IPS DF 4.7 (cell line): ENCODE data around the gene TEX14.
"Not testable (repeated sequence)": the region's sequence is repeated elsewhere in the genome, so short reads cannot be mapped to it uniquely, and the experiment has no call there.

Experiments used
- DNase-seq: peaks from one replicate; pipeline ENCODE4 v3.0.0-alpha.2; 2013; ENCODE audit warnings: low spot score; ENCODE audit errors: extremely low read depth

TEX14 gene

GRCh38 chr17:58564971-58565370 lies 126.9 kb downstream of the TEX14 start:
- no peak for DNase-seq

DNA sequence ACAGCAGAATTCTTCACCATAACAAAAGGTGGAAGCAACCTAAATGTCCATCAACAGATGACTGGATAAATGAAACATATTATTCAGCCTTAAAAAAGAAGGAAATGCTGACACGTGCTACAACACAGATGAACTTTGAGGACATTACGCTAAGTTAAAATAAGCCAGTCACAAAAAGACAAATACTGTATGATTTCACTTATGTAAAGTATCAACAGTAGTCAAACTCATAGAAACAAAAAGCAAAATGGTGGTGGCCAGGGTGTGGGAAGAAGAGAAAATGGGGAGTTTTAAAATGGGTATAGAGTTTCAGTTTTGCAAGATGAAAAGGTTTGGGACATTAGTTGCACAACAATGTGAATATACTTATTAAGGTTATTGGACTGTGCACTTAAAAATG lies 127.6 kb downstream of the TEX14 start:
- DNase-seq = no peak

- no peak for DNase-seq
These were observed 131.3 kb downstream of the TEX14 start for GRCh38 chr17:58560511-58560910.

DNA sequence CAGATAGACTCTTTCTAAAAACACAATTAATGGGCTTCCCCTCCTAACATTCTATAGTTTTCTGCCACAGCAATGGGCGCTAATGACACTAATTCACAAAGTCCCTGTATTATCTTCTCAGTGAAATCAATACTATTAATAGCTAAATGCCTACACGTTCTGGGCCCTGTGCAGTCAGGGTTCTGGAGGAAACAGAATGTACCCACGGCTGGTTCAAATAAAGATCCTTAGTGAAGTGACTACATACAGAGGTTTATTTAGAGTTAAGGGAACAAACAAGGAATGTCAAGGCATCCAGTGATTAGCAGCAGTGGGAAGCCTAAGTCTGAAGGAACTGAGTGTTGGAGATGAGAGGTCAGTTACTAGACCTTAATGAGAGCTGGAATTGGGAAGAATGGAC lies 133.9 kb downstream of the TEX14 start:
- no peak for DNase-seq

DNA sequence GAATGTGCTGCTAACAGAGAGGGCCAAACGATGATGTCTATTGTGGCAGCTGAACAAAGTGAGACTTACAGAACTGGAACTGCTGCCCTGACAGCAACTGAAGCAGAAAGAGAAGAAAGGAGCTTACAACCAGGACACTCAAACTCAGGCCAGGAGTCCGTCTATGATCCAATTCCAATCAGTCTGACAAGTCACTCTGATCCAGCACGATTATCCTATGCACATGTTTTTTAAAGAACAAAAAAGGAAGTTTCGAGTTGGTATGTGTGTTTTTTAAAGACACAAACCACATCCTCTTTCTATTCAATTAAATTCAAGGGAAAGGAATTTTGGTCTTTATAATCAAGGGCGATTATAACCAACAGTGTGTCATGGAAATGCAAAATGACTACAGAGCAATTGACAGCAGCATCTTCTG lies 135.0 kb downstream of the TEX14 start:
- no peak for DNase-seq

DNA sequence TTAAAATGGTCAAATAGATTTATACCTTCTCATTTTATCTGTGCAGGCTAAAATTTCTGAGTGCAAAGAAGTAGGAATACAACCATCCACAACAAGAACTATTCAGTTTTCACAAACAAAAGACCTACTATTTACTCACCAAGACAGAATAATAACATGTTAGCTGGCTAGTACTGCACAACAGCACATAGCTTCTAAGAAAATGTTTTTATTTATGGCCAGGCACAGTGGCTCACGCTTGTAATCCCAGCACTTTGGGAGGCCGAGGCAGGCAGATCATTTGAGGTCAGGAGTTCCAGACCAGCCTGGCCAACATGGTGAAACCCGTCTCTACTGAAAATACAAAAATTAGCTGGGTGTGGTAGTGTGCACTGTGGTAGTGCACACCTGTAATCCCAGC lies 136.7 kb downstream of the TEX14 start:
- not testable (repeated sequence) for DNase-seq

DNA sequence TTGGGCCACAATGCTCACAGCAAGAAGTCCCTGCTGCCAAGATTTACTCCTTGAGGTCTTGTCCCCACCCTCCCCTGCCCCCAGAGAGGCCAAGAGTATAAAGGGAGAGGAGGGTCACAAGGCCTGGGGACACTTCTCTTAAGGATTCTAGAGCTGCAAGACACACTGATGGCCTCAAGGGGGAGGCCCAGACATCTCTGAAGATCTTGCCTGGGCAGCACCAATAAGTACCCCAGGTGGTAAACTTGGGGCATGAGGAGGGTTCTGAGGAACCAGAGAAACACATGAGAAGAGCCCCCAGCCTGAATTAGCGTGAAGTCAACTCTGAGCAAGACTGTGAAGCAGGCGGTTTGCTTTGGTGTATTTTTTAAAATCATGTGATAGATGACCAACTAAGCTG lies 150.6 kb downstream of the TEX14 start:
- no peak for DNase-seq

- DNase-seq = no peak
These were observed 152.1 kb downstream of the TEX14 start for GRCh38 chr17:58539698-58540097.

GRCh38 chr17:58538811-58539409 lies 152.9 kb downstream of the TEX14 start:
- no peak for DNase-seq

DNA sequence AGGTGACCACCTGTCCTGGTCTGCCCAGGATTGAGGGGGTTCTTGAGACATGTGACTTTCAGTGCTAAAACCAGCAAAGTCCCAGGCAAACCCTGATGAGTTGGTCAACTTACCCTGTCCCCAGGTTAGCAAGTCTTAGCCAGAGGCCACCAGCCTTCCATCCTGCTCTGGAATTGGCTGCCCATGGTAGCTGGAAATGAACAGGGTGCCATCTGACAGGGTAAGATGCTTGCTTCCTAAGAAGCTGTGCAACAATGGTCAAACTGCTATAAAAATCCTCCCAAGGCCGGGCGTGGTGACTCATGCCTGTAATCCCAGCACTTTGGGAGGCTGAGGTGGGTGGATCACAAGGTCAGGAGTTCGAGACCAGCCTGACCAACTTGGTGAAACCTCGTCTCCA lies 154.6 kb downstream of the TEX14 start:
- DNase-seq = no peak

DNA sequence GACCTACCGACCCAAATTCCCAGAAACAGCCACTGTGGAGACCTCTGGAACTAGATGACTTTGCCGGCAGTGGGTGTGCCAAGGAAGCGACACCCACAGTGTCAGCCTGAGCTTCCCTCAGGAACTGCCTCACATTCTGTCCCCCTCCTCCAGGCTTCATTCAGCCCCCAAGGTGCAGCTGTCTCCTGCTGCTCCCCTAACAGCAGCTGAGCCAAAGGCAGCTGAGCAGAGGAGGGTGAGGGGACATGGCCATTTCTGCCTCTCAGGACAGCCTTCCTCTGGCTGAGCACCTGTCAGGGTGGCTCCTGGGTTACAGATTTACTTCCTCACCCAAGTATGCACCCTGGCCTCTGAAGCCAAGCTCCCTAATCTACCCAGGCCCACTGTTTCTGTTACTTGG lies 155.3 kb downstream of the TEX14 start:
- no peak for DNase-seq

GRCh38 chr17:58535431-58535830 lies 156.4 kb downstream of the TEX14 start:
- DNase-seq = no peak

GRCh38 chr17:58534901-58535421 lies 156.9 kb downstream of the TEX14 start:
- no peak for DNase-seq

DNA sequence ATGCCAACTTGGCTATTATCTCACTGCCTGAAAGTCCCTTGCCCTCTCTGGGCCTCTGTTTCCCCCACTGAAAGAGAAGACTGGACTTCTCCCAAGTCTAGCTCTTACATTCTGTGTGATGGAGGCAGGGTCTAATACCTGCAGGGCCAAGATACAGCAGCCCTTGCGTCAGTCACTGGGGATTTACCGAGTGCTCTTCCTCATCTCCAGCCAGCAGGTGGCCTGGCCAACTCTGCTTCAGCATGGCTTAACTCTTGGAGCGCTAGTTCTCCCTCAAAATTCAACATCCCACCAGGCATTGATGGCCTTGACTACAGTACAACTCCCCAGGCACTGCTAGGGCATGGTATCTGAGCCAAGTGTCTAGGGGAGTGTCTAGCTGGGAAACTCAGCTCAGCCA lies 157.5 kb downstream of the TEX14 start:
- no peak for DNase-seq

DNA sequence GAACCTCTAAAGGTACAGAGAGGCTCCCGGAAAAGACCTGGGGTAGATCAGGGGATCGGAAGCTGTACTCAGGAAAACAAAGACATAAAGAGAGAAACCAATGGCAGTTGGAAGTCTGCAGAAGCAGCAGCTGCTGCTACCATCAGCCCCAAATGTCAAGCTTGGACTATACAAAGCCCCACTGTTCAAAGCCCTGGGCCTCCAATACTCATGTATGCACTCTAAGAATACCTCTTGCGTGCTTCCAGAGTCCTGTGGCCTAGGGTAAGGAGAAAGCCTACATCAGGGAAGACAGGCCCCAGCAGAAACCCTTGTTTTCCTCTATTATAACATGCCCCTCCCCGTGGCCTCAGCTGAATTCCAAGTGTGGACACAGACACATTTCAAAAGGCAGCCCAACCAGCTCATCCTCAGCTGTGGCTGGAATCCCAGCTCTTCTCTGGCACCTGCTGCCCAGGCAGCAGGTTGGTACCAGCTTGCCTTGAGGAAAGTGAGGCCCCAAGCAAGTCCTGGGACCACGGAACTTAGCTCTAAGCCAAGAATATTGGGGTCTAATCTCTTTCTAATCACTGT lies 158.1 kb downstream of the TEX14 start:
- DNase-seq = no peak

GRCh38 chr17:58532555-58532951 lies 159.3 kb downstream of the TEX14 start:
- no peak for DNase-seq

- no peak for DNase-seq
These were observed 159.9 kb downstream of the TEX14 start for GRCh38 chr17:58531661-58532554.

DNA sequence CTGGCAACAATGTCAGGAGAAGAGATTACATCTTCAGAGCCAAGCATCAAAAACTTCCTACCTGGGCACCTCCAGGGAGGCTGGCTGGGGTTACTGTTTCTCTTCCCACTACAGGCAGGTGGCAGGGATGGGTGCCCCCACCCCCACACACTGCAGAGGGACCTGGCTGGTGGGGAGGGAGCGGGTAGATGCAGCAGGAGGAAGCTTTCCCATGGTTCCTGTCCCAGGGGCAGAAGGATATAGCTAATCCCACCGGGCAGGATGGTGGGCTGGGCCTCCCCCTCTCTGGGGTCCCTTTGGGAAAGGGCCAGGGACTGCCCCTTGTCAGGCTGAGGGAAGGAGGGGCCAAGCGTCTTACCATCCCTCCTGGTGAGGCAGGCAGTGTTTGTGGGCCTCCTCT lies 160.7 kb downstream of the TEX14 start:
- no peak for DNase-seq

GRCh38 chr17:58530655-58531054 lies 161.2 kb downstream of the TEX14 start:
- no peak for DNase-seq

DNA sequence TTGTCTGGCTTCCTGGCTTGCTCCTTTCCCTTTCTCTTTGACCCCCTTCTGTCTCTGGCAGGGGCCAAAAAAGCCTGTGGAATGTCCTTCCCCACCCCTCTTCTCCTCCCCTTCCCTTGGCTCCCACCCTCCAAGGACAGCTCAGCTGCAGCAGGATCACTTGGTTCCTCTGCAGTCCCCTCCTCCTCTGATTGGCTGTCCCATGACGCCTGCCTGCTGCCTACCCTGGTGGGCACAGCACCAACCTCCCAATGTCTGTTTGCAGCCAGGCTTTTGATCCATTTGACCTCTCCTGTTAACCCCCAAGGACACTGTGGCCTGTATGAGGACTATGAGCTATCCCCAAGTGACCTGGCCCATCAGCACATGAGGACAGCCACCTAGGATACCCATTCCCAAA lies 162.6 kb downstream of the TEX14 start:
- no peak for DNase-seq

- DNase-seq = no peak
These were observed 163.4 kb downstream of the TEX14 start for GRCh38 chr17:58528443-58528842.

- DNase-seq = no peak
These were observed 163.9 kb downstream of the TEX14 start for GRCh38 chr17:58527949-58528348.
